ENCODE results near the gene PHACTR4.
"Not testable (repeated sequence)": the region's sequence is repeated elsewhere in the genome, so short reads cannot be mapped to it uniquely, and the experiment has no call there.

The PHACTR4 gene

DNA sequence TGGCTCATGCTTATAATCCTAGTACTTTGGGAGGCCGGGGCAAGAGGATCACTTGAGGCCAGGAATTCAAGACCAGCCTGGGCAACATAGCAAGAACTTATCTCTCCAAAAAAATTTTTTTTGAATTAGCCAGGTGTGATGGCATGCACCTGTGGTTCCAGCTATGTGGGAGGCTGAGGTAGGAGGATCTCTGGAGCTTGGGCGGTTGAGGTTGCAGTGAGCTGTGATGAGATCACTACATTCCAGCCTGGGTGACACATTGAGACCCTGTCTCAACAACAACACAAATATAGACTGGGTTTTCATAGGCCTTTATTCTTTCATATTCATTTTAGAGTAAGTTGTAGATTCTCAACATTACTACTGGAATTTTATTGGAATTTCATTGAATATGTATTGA, 27.9 kb upstream of the PHACTR4 start:
- Histone ChIP-seq H3K27me3 (ENCODE audit: control insufficient read depth, insufficient read depth, low read length) (no peaks in the 10 kb centered on the region), H3K36me3 (ENCODE audit: control insufficient read depth, low read depth, low read length) (no peaks in the 10 kb centered on the region), H3K4me1 (ENCODE audit: control insufficient read depth, low read depth, low read length) (no peaks in the 10 kb centered on the region), H3K9me3 (ENCODE audit: control insufficient read depth, low read depth, low read length) (no peaks in the 10 kb centered on the region), H3K4me3 (ENCODE audit: low read length) (no peak overlapping the region), H3K27ac (ENCODE audit: low read length) (no peak overlapping the region), H3K9ac (ENCODE audit: low read length) (no peak overlapping the region)

GRCh38 chr1:28343405-28343804, 26.1 kb upstream of the PHACTR4 start:
- no peak overlapping the region for H3K9ac ChIP-seq (ENCODE audit: low read length)
- no peak overlapping the region for H3K27ac ChIP-seq (ENCODE audit: low read length)
- H3K27me3 ChIP-seq (ENCODE audit: control insufficient read depth, insufficient read depth, low read length): no peaks in the 10 kb centered on the region
- no peaks in the 10 kb centered on the region for H3K36me3 ChIP-seq (ENCODE audit: control insufficient read depth, low read depth, low read length)
- H3K4me3 ChIP-seq (ENCODE audit: low read length): no peak overlapping the region
- no peaks in the 10 kb centered on the region for H3K9me3 ChIP-seq (ENCODE audit: control insufficient read depth, low read depth, low read length)
- H3K4me1 ChIP-seq (ENCODE audit: control insufficient read depth, low read depth, low read length): no peaks in the 10 kb centered on the region

DNA sequence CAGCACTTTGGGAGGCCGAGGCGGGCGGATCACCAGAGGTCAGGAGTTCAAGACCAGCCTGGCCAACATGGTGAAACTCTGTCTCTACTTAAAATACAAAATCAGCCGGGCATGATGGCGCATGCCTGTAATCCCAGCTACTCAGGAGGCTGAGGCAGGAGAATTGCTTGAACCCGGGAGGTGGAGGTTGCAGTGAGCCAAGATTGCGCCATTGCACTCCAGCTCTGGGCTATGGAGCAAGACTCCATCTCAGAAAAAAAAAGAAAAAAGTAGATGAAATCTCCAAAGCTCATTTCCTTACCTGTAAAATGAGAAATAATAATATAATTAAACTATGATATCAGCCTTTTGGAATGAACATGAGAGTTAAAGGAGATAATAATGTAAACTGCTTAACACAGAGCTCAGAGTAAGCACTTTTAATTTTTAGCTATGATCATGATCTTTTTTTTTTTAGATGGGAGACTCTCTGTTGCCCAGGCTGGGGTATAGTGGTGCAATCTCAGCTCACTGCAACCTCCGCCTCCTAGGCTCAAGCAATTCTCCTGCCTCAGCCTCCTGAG, 16.2 kb upstream of the PHACTR4 start:
- not testable (repeated sequence) for H3K27me3 ChIP-seq (ENCODE audit: control insufficient read depth, insufficient read depth, low read length); H3K27ac ChIP-seq (ENCODE audit: low read length); H3K9ac ChIP-seq (ENCODE audit: low read length); H3K9me3 ChIP-seq (ENCODE audit: control insufficient read depth, low read depth, low read length); H3K4me3 ChIP-seq (ENCODE audit: low read length); H3K4me1 ChIP-seq (ENCODE audit: control insufficient read depth, low read depth, low read length); H3K36me3 ChIP-seq (ENCODE audit: control insufficient read depth, low read depth, low read length)

DNA sequence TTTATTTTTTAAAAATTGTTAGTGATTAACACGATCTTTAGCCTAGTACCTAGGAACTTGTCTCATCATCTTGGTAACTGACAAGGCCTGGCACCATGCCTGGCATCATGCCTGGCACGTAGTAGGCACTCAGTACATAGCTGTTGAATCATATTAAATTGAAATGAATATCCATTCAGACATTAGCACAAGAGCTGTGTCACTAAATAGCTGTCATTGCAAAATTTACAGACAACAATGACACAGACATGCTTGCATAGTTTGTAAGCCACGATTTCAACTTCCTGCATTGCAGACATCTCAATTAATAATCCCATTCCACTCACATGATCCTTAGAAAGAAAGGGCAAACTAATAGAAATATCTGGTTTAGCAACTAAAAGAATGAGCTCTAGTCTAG, 15.4 kb upstream of the PHACTR4 start:
- H3K4me1 ChIP-seq (ENCODE audit: control insufficient read depth, low read depth, low read length): no peaks in the 10 kb centered on the region
- H3K9me3 ChIP-seq (ENCODE audit: control insufficient read depth, low read depth, low read length): no peaks in the 10 kb centered on the region
- no peaks in the 10 kb centered on the region for H3K36me3 ChIP-seq (ENCODE audit: control insufficient read depth, low read depth, low read length)
- no peak overlapping the region for H3K4me3 ChIP-seq (ENCODE audit: low read length)
- no peak overlapping the region for H3K9ac ChIP-seq (ENCODE audit: low read length)
- H3K27me3 ChIP-seq (ENCODE audit: control insufficient read depth, insufficient read depth, low read length): no peaks in the 10 kb centered on the region
- no peak overlapping the region for H3K27ac ChIP-seq (ENCODE audit: low read length)

GRCh38 chr1:28358716-28359115, 10.8 kb upstream of the PHACTR4 start:
- no peaks in the 10 kb centered on the region for H3K27me3 ChIP-seq (ENCODE audit: control insufficient read depth, insufficient read depth, low read length)
- H3K4me3 ChIP-seq (ENCODE audit: low read length): no peak overlapping the region
- no peak overlapping the region for H3K9ac ChIP-seq (ENCODE audit: low read length)
- H3K4me1 ChIP-seq (ENCODE audit: control insufficient read depth, low read depth, low read length): no peaks in the 10 kb centered on the region
- no peaks in the 10 kb centered on the region for H3K9me3 ChIP-seq (ENCODE audit: control insufficient read depth, low read depth, low read length)
- H3K36me3 ChIP-seq (ENCODE audit: control insufficient read depth, low read depth, low read length): no peaks in the 10 kb centered on the region
- no peak overlapping the region for H3K27ac ChIP-seq (ENCODE audit: low read length)

DNA sequence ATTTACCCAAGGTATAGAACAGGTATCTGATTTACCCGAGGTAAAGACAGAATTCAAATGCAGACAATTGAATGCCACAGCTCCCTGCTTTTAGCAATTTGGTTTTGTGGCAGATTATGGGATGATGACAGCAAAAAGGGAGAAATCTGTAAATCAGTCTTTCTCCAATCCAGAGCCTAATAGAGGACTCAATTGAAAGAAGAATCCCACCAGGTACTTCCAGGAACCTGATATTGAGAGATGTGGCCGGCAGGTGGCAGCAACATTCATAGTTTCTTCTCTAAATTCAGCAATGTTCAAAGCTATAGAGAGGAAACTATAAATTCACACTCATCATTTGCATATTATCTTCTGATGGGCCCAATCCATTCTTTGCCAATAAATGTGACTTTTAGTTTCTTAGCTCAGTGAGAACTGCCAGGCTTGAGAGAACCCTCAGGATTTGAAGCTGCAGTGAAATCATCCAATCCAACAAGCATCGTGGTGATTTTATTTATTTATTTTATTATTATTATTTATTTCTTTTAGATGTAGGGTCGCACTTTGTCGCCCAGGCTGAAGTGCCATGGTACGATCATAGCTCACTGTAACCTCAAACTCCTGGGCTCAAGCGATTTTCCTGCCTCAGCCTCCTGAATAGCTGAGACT, 9.8 kb upstream of the PHACTR4 start:
- Histone ChIP-seq H3K27ac (ENCODE audit: low read length) (no peak overlapping the region), H3K36me3 (ENCODE audit: control insufficient read depth, low read depth, low read length) (no peaks in the 10 kb centered on the region), H3K4me1 (ENCODE audit: control insufficient read depth, low read depth, low read length) (no peaks in the 10 kb centered on the region), H3K9me3 (ENCODE audit: control insufficient read depth, low read depth, low read length) (no peaks in the 10 kb centered on the region), H3K4me3 (ENCODE audit: low read length) (no peak overlapping the region), H3K27me3 (ENCODE audit: control insufficient read depth, insufficient read depth, low read length) (no peaks in the 10 kb centered on the region), H3K9ac (ENCODE audit: low read length) (no peak overlapping the region)

- Histone ChIP-seq H3K27ac (ENCODE audit: low read length) (no peak overlapping the region), H3K9me3 (ENCODE audit: control insufficient read depth, low read depth, low read length) (no peaks in the 10 kb centered on the region), H3K27me3 (ENCODE audit: control insufficient read depth, insufficient read depth, low read length) (no peaks in the 10 kb centered on the region), H3K4me1 (ENCODE audit: control insufficient read depth, low read depth, low read length) (peaks cover 4% of the 10 kb centered on the region), H3K4me3 (ENCODE audit: low read length) (no peak overlapping the region), H3K36me3 (ENCODE audit: control insufficient read depth, low read depth, low read length) (no peaks in the 10 kb centered on the region), H3K9ac (ENCODE audit: low read length) (no peak overlapping the region)
These were observed 4.7 kb upstream of the PHACTR4 start for GRCh38 chr1:28364888-28365287.

- no peaks in the 10 kb centered on the region for H3K36me3 ChIP-seq (ENCODE audit: control insufficient read depth, low read depth, low read length)
- peaks cover 4% of the 10 kb centered on the region for H3K4me1 ChIP-seq (ENCODE audit: control insufficient read depth, low read depth, low read length)
- H3K27ac ChIP-seq (ENCODE audit: low read length): no peak overlapping the region
- no peak overlapping the region for H3K9ac ChIP-seq (ENCODE audit: low read length)
- H3K27me3 ChIP-seq (ENCODE audit: control insufficient read depth, insufficient read depth, low read length): no peaks in the 10 kb centered on the region
- H3K4me3 ChIP-seq (ENCODE audit: low read length): no peak overlapping the region
- no peaks in the 10 kb centered on the region for H3K9me3 ChIP-seq (ENCODE audit: control insufficient read depth, low read depth, low read length)
These were observed 3.7 kb upstream of the PHACTR4 start for GRCh38 chr1:28365864-28366263.

DNA sequence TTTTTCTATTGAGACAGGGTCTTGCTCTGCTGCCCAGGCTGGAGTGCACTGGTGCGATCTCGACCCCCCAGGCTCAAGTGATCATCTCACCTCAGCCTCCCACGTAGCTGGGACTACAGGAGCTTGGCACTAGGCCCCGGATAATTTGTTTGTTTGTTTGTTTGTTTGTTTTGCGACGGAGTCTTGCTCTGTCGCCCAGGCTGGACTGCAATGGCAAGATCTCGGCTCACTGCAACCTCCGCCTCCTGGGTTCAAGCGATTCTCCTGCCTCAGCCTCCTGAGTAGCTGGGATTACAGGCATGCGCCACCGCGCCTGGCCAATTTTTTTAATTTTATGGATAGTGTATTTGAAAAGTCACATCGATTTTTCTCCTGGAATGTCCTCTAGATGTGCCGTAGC, 932 bp upstream of the PHACTR4 start:
- not testable (repeated sequence) for H3K27ac ChIP-seq (ENCODE audit: low read length); H3K4me1 ChIP-seq (ENCODE audit: control insufficient read depth, low read depth, low read length); H3K9me3 ChIP-seq (ENCODE audit: control insufficient read depth, low read depth, low read length); H3K36me3 ChIP-seq (ENCODE audit: control insufficient read depth, low read depth, low read length); H3K9ac ChIP-seq (ENCODE audit: low read length); H3K4me3 ChIP-seq (ENCODE audit: low read length); H3K27me3 ChIP-seq (ENCODE audit: control insufficient read depth, insufficient read depth, low read length)

DNA sequence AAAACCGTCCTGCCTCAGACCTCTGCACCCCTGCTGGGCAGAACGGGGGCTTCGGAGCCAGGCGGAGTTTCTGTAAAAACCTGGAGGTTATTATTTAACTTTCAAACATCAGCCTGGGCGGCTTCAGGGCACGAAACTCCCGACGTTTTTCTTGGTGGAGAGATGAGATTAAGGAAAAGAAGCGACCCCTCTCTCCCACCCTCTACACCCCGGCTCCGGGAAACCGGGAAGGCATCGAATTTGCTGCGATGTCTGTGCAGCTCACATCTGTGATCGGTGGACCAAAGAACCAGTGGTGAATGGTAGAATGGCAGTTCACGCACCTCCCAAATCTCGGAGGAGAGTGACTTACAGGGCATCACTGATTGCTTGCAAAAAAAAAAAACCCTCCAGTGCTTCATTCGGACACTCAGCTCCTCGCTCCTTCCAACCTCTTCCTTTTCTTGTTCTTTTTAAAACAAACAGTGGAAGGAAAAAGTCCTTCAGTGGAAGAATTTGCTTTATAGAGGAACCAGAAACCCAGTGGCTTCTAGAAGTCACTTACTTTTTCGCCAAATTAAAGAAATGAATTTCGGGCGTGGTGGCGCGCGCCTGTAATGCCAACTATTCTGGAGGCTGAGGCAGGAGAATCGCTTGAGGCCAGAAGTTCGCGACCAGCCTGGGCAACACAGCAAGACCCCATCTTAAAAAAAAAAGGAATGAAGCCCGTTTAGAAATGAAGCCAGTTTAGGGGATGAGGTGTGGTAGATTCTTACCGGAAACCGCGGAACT, 884 bp downstream of the PHACTR4 start:
- Histone ChIP-seq H3K27ac (ENCODE audit: low read length) (peak overlapping the region; percentile 91), H3K27me3 (ENCODE audit: control insufficient read depth, insufficient read depth, low read length) (no peaks in the 10 kb centered on the region)

DNA sequence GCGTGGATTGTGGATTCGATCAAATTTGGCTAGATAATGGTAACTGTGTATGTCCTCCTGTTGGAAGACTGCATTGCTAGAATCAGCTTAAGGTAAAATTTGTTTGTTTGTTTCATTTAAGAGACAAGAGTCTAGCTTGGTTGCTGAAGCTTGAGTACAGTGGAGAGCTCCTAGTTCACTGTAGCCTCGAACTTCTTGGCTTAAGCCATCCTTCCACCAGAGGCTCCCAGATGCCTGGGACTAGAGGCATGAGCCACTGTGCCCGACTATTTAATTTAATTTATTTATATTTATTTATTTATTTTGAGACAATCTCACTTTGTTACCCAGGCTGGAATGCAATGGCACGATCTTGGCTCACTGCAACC, 1.5 kb downstream of the PHACTR4 start:
- Histone ChIP-seq H3K9ac (ENCODE audit: low read length) (peak overlapping the region; percentile 94), H3K36me3 (ENCODE audit: control insufficient read depth, low read depth, low read length) (no peaks in the 10 kb centered on the region), H3K27ac (ENCODE audit: low read length) (no peak overlapping the region), H3K4me1 (ENCODE audit: control insufficient read depth, low read depth, low read length) (peaks cover 4% of the 10 kb centered on the region), H3K27me3 (ENCODE audit: control insufficient read depth, insufficient read depth, low read length) (no peaks in the 10 kb centered on the region), H3K4me3 (ENCODE audit: low read length) (peak overlapping the region; percentile 85), H3K9me3 (ENCODE audit: control insufficient read depth, low read depth, low read length) (no peaks in the 10 kb centered on the region)

More for the DNA sequence above, 884 bp downstream of the PHACTR4 start:
- H3K4me3 ChIP-seq (ENCODE audit: low read length): peak overlapping the region; percentile 85
- H3K36me3 ChIP-seq (ENCODE audit: control insufficient read depth, low read depth, low read length): no peaks in the 10 kb centered on the region
- H3K9me3 ChIP-seq (ENCODE audit: control insufficient read depth, low read depth, low read length): no peaks in the 10 kb centered on the region
- H3K9ac ChIP-seq (ENCODE audit: low read length): peak overlapping the region; percentile 94
- peaks cover 4% of the 10 kb centered on the region for H3K4me1 ChIP-seq (ENCODE audit: control insufficient read depth, low read depth, low read length)

GRCh38 chr1:28373450-28373849, 3.9 kb downstream of the PHACTR4 start:
- not testable (repeated sequence) for H3K4me1 ChIP-seq (ENCODE audit: control insufficient read depth, low read depth, low read length); H3K36me3 ChIP-seq (ENCODE audit: control insufficient read depth, low read depth, low read length); H3K9me3 ChIP-seq (ENCODE audit: control insufficient read depth, low read depth, low read length); H3K4me3 ChIP-seq (ENCODE audit: low read length); H3K9ac ChIP-seq (ENCODE audit: low read length); H3K27me3 ChIP-seq (ENCODE audit: control insufficient read depth, insufficient read depth, low read length); H3K27ac ChIP-seq (ENCODE audit: low read length)
